Measurements from ENCODE around the gene RGS7. TPM values are rescaled to one million over a fixed set of nuclear protein-coding genes. Genes with fewer than 3 reads are reported as not detected.
"Not testable (repeated sequence)": the region's sequence is repeated elsewhere in the genome, so short reads cannot be mapped to it uniquely, and the experiment has no call there.

Gene RGS7
- total and polyA plus RNA-seq, 5 donors: 0.02 TPM; not detected in 4

- no peaks in the 10 kb centered on the region for H3K4me1 ChIP-seq (ENCODE audit: control insufficient read depth, insufficient read depth, low read length)
- H3K27ac ChIP-seq (ENCODE audit: low read length): no peak overlapping the region
- intact Hi-C loops (cut with DNase I): no loop called here
- WGBS: 65% methylated on average over 1 of the region's 1 CpG
- no peaks in the 10 kb centered on the region for H3K9me3 ChIP-seq (ENCODE audit: control insufficient read depth, low read length)
- H3K27me3 ChIP-seq (ENCODE audit: control insufficient read depth, insufficient read depth): no peaks in the 10 kb centered on the region
- ATAC-seq (no peak), DNase-seq (no peak)
- no peak overlapping the region for H3K4me3 ChIP-seq (ENCODE audit: low read length)
Measured at GRCh38 chr1:240758296-240758695, 598.7 kb downstream of the RGS7 start.

DNA sequence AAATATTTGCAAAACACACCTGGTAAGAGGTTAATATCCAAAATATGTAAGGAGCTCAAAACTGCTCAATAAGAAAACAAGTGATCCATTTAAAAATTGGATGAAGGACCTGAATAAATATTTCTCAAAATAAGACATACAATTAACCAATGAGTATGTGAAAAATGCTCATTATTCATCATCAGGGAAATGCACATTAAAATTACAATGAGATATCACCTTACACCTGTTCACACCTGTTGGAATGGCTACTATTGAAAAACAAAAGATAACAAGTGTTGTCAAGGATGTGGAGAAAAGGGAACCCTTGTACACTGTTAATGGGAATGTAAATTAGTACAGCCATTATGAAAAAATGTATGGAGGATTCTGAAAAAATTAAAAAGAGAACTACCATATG, 609.1 kb downstream of the RGS7 start:
- ATAC-seq: no peak
- Histone ChIP-seq H3K4me3 (ENCODE audit: low read length) (no peak overlapping the region), H3K4me1 (ENCODE audit: control insufficient read depth, insufficient read depth, low read length) (no peaks in the 10 kb centered on the region), H3K27ac (ENCODE audit: low read length) (no peak overlapping the region), H3K9me3 (ENCODE audit: control insufficient read depth, low read length) (no peaks in the 10 kb centered on the region), H3K27me3 (ENCODE audit: control insufficient read depth, insufficient read depth) (no peaks in the 10 kb centered on the region)
- intact Hi-C loops (cut with DNase I): no loop called here
- no peak for DNase-seq

GRCh38 chr1:240743705-240744104, 613.3 kb downstream of the RGS7 start:
- DNase-seq (no peak), ATAC-seq (no peak)
- intact Hi-C loops (cut with DNase I): no loop called here
- no peaks in the 10 kb centered on the region for H3K27me3 ChIP-seq (ENCODE audit: control insufficient read depth, insufficient read depth)
- no peak overlapping the region for H3K27ac ChIP-seq (ENCODE audit: low read length)
- WGBS: 63% methylated on average over 2 of the region's 2 CpGs
- no peak overlapping the region for H3K4me3 ChIP-seq (ENCODE audit: low read length)
- no peaks in the 10 kb centered on the region for H3K4me1 ChIP-seq (ENCODE audit: control insufficient read depth, insufficient read depth, low read length)
- no peaks in the 10 kb centered on the region for H3K9me3 ChIP-seq (ENCODE audit: control insufficient read depth, low read length)

- intact Hi-C loops (cut with DNase I): no loop called here
- Histone ChIP-seq H3K27ac (ENCODE audit: low read length) (no peak overlapping the region), H3K4me3 (ENCODE audit: low read length) (no peak overlapping the region), H3K27me3 (ENCODE audit: control insufficient read depth, insufficient read depth) (no peaks in the 10 kb centered on the region), H3K9me3 (ENCODE audit: control insufficient read depth, low read length) (no peaks in the 10 kb centered on the region), H3K4me1 (ENCODE audit: control insufficient read depth, insufficient read depth, low read length) (no peaks in the 10 kb centered on the region)
- ATAC-seq (no peak), DNase-seq (no peak)
- WGBS: 69% methylated on average over 1 of the region's 1 CpG
Measured at GRCh38 chr1:240739754-240740153, 617.3 kb downstream of the RGS7 start.

DNA sequence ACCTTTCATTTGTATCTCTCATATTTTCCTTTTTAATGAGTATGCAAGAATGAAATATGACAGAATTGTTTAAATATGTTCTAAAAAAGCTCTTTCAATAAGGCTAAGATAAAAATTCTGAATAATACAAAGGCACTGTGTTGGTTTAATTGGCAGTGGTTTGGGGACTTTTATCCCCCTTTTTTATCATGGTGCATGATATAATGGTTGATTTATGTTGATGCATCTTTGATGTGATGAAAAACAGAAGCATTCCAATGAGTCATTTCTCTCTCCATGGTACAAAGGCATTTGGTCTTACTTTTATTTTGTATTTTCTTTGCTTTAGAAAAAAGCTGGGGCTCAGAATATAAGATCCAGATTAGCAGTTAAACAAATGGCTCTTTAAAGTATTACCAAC, 617.9 kb downstream of the RGS7 start:
- Histone ChIP-seq H3K9me3 (ENCODE audit: control insufficient read depth, low read length) (no peaks in the 10 kb centered on the region), H3K4me3 (ENCODE audit: low read length) (no peak overlapping the region), H3K27ac (ENCODE audit: low read length) (no peak overlapping the region), H3K4me1 (ENCODE audit: control insufficient read depth, insufficient read depth, low read length) (no peaks in the 10 kb centered on the region), H3K27me3 (ENCODE audit: control insufficient read depth, insufficient read depth) (no peaks in the 10 kb centered on the region)
- DNase-seq: no peak
- intact Hi-C loops (cut with DNase I): no loop called here
- ATAC-seq: no peak

DNA sequence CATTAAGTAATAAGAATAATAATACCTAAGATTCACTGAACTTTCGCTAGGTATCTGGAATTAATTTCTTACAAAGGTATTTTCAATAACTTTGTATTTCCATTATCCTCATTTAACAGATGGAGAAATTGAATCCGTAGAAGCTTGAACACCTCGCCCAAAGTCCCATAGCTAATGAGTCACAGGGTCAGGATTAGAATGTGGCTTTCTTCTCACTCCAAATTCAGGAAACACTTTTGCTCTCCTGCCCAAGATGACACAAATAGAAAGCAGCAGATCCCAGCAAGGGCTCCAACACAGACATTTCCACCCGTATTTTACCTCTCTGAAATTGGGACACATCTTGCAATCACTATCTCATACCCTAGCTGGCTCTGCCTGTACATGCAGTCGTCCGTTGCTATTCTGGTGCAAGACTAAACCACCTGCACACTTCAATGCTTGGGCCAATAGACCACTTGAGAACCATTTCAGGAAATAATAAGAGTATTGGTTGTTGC, 619.2 kb downstream of the RGS7 start:
- Histone ChIP-seq H3K4me1 (ENCODE audit: control insufficient read depth, insufficient read depth, low read length) (no peaks in the 10 kb centered on the region), H3K4me3 (ENCODE audit: low read length) (no peak overlapping the region), H3K27ac (ENCODE audit: low read length) (no peak overlapping the region), H3K27me3 (ENCODE audit: control insufficient read depth, insufficient read depth) (no peaks in the 10 kb centered on the region), H3K9me3 (ENCODE audit: control insufficient read depth, low read length) (no peaks in the 10 kb centered on the region)
- no peak for ATAC-seq
- no peak for DNase-seq
- WGBS: 80% methylated on average over 6 of the region's 6 CpGs
- intact Hi-C loops (cut with DNase I): no loop called here

DNA sequence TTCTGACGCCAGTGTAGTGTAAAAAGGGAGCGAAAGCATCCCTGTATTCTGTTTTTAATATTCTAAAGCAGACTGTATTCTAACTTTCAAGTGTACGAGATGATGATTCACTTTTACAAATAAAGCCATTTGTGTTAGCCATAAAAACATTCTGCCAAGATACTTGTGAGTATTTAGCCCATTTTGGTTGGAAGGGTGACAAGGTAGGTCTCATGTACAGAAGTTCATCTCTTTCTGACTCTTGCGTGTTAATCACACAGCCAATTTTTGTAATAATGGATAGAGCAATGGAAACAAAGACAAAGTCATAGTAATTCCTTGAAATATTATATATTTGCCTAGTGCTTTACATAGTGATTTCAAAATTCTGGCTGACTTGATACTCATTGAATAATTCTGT, 619.7 kb downstream of the RGS7 start:
- Histone ChIP-seq H3K27ac (ENCODE audit: low read length) (no peak overlapping the region), H3K9me3 (ENCODE audit: control insufficient read depth, low read length) (no peaks in the 10 kb centered on the region), H3K4me3 (ENCODE audit: low read length) (no peak overlapping the region), H3K27me3 (ENCODE audit: control insufficient read depth, insufficient read depth) (no peaks in the 10 kb centered on the region), H3K4me1 (ENCODE audit: control insufficient read depth, insufficient read depth, low read length) (no peaks in the 10 kb centered on the region)
- DNase-seq: no peak
- 70% methylated on average over 4 of the region's 4 CpGs for WGBS
- intact Hi-C loops (cut with DNase I): no loop called here
- no peak for ATAC-seq

- ATAC-seq; intact Hi-C loops (cut with DNase I); H3K4me3 ChIP-seq (ENCODE audit: low read length); H3K4me1 ChIP-seq (ENCODE audit: control insufficient read depth, insufficient read depth, low read length); H3K27me3 ChIP-seq (ENCODE audit: control insufficient read depth, insufficient read depth); H3K9me3 ChIP-seq (ENCODE audit: control insufficient read depth, low read length); H3K27ac ChIP-seq (ENCODE audit: low read length); DNase-seq: not testable (repeated sequence)
- WGBS: 71% methylated on average over 3 of the region's 3 CpGs
Measured at GRCh38 chr1:240734705-240735104, 622.3 kb downstream of the RGS7 start.

DNA sequence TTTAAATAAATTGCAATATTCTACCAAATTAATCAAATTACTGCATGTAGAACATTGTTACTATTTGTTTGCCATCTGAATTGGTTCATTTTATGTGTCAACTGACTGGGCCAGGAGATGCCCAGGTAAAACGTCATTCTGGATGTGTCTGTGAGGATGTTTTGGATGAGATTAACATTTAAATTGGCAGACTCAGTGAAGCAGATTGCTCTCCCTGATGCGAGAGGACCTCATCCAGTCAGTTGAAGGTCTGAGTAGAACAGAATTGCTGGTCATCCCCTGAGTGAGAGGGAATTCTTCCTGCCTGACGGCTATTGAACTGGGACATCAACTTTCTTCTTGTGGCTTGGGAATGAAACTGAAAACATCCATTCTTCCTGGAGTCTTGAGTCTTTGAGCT, 623.0 kb downstream of the RGS7 start:
- intact Hi-C loops (cut with DNase I): no loop called here

GRCh38 chr1:240732390-240732789, 624.6 kb downstream of the RGS7 start:
- Histone ChIP-seq H3K4me3 (ENCODE audit: low read length) (no peak overlapping the region), H3K9me3 (ENCODE audit: control insufficient read depth, low read length) (no peaks in the 10 kb centered on the region), H3K27me3 (ENCODE audit: control insufficient read depth, insufficient read depth) (no peaks in the 10 kb centered on the region), H3K27ac (ENCODE audit: low read length) (no peak overlapping the region), H3K4me1 (ENCODE audit: control insufficient read depth, insufficient read depth, low read length) (no peaks in the 10 kb centered on the region)
- WGBS: 11% methylated on average over 5 of the region's 5 CpGs
- DNase-seq: no peak
- ATAC-seq: peak in 1 of 2 donors; percentile 38
- intact Hi-C loops (cut with DNase I): no loop called here

More for the DNA sequence above, 623.0 kb downstream of the RGS7 start:
- DNase-seq: no peak
- no peaks in the 10 kb centered on the region for H3K9me3 ChIP-seq (ENCODE audit: control insufficient read depth, low read length)
- H3K27me3 ChIP-seq (ENCODE audit: control insufficient read depth, insufficient read depth): no peaks in the 10 kb centered on the region
- H3K27ac ChIP-seq (ENCODE audit: low read length): no peak overlapping the region
- 61% methylated on average over 3 of the region's 3 CpGs for WGBS
- no peak for ATAC-seq
- no peaks in the 10 kb centered on the region for H3K4me1 ChIP-seq (ENCODE audit: control insufficient read depth, insufficient read depth, low read length)
- no peak overlapping the region for H3K4me3 ChIP-seq (ENCODE audit: low read length)
